HEK293T (cell line): ENCODE measurements around the gene CENPM.

ENCODE experiments used
- ELF4 ChIP-seq: fragments of 450-650 bp; IDR thresholded peaks from 2 replicates; pipeline ENCODE4 v1.6.1; 2017; ENCODE audit warnings: antibody characterized with exemption
- FOXK2 ChIP-seq: fragments of 450-650 bp; IDR thresholded peaks from 2 replicates; pipeline ENCODE4 v1.6.1; 2016; ENCODE audit warnings: mild to moderate bottlenecking
- SP1 ChIP-seq: fragments of 450-650 bp; IDR thresholded peaks from 2 replicates; pipeline ENCODE4 v1.6.1; 2017
- SUZ12 ChIP-seq: fragments of 450-650 bp; IDR thresholded peaks from 2 replicates; pipeline ENCODE4 v1.6.1; 2016; ENCODE audit warnings: mild to moderate bottlenecking

GRCh38 chr22:41904450-41905410, 42.2 kb downstream of the CENPM start:
- TF ChIP-seq SP1: no peak
- TF ChIP-seq FOXK2: no peak
- no peak for TF ChIP-seq SUZ12
- no peak for TF ChIP-seq ELF4
